IPS DF 19.7 (cell line): Measurements from ENCODE around the gene MATR3.
"Not testable (repeated sequence)": the region's sequence is repeated elsewhere in the genome, so short reads cannot be mapped to it uniquely, and the experiment has no call there.

ENCODE experiments used
- DNase-seq: peaks from one replicate; pipeline ENCODE4 v3.0.0-alpha.2; 2013; ENCODE audit warnings: low read depth, low spot score

Gene MATR3

GRCh38 chr5:139296198-139296597 lies 2.7 kb downstream of the MATR3 start:
- no peak for DNase-seq

- no peak for DNase-seq
Observed at GRCh38 chr5:139296862-139297326, 3.4 kb downstream of the MATR3 start.

GRCh38 chr5:139297439-139298133 lies 4.0 kb downstream of the MATR3 start:
- DNase-seq = no peak

- DNase-seq = no peak
Observed at GRCh38 chr5:139298242-139298641, 4.7 kb downstream of the MATR3 start.

GRCh38 chr5:139299486-139299885 lies 5.9 kb downstream of the MATR3 start:
- no peak for DNase-seq

DNA sequence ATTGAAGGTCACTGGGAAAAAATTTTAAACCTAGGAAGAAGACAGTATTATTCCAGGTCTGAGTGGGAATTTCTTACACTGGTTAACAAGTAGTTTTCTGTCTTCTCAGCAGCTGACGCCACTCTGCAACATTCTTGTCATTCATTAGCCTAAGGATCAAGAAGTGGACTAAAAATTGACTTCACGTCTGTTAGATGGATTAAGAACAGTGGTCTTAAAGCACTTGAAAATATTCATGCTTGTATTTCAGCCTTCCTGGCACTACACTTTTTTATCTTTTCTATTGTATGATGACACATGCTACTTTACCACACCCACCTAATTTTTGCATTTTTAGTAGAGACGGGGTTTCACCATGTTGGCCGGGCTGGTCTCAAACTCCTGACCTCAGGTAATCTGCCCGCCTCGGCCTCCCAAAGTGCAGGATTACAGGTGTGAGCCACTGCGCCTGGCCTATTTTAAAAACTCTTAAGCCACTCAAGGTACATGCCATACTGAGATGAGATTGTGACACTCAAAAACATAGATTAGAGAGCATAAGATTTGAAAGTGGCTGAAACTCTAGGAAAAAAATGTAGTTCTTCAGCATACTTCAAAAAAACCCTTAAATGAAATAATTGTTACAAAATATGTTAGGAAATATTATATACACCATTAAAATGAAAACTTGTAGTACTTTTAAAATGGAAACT lies 8.4 kb downstream of the MATR3 start:
- no peak for DNase-seq

DNA sequence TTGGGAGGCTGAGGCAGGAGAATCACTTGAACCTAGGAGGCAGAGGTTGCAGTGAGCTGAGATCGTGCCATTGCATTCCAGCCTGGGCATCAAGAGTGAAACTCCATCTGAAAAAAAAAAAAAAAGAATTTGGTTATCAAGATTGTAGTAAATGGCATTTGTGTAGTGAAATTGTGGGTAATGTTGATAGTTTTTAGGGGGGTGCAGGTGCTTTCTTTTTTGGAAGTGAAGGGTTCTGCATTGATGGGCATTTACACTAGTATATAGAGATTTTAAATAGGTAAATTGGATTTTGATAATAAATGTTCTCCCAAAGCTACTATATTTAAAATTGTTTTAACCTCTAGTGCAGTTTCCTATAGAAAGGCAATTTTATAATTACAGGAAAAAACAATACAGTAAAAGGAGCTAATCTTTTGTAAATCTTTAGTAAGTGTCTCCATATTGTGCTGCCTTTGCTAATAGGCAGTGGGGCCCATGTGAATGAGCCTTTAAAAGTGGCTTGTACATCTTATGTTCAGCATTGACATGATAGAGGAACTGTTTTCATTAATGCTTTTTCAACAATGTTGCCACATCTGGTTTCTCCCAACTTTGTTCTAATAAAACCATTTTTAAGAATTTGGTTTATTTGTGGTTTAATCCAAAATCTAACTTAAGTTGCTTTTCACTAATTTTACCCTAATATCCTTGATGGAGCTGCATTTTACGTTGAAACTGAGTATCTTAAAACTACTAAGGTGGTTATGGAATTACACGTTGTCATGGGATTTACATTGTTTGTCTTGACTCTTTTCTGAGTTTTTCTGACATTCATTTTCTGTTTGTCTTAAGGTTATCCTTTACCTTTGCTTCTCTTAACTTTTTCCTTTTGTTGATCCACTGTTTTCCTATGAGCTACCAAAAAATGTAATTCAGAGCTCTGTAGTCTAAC lies 11.1 kb downstream of the MATR3 start:
- no peak for DNase-seq

- no peak for DNase-seq
Observed at GRCh38 chr5:139306197-139306596, 12.7 kb downstream of the MATR3 start.

- DNase-seq = no peak
Observed at GRCh38 chr5:139306628-139307379, 13.3 kb downstream of the MATR3 start.

DNA sequence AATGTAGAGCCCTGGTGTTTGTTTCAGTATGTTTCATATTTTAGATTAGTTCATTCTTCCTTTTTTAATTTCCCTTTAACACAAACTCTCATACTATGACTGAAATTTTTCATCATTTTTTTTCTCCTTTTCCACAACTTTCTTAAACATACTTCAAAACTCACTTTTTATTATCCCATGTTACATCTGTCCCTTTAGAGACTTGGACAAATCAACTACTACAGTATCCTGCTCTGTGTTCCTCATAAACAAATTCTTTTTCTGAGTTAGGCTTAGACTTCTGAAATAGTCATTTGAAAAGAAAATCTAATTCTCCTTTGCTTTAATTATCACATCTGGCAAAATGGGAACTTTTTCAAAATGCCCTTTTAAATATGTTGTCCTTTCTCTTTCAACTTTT lies 15.3 kb downstream of the MATR3 start:
- no peak for DNase-seq

- DNase-seq = not testable (repeated sequence)
Observed at GRCh38 chr5:139310715-139311186, 17.2 kb downstream of the MATR3 start.

- no peak for DNase-seq
Observed at GRCh38 chr5:139312075-139312474, 18.5 kb downstream of the MATR3 start.

- no peak for DNase-seq
Observed at GRCh38 chr5:139314276-139314675, 20.7 kb downstream of the MATR3 start.

GRCh38 chr5:139315056-139315615 lies 21.6 kb downstream of the MATR3 start:
- no peak for DNase-seq

- DNase-seq = no peak
Observed at GRCh38 chr5:139335811-139336210, 42.3 kb downstream of the MATR3 start.

GRCh38 chr5:139340051-139340450 lies 46.5 kb downstream of the MATR3 start:
- no peak for DNase-seq

GRCh38 chr5:139341187-139341688 lies 47.7 kb downstream of the MATR3 start:
- no peak for DNase-seq

GRCh38 chr5:139341689-139342422 lies 48.3 kb downstream of the MATR3 start, which contains the start of gene PAIP2:
Gene PAIP2 (plus strand): TSS chr5:139341854. CDS start chr5:139363785, 21,931 bp downstream.
- DNase-seq = peak; percentile 93

DNA sequence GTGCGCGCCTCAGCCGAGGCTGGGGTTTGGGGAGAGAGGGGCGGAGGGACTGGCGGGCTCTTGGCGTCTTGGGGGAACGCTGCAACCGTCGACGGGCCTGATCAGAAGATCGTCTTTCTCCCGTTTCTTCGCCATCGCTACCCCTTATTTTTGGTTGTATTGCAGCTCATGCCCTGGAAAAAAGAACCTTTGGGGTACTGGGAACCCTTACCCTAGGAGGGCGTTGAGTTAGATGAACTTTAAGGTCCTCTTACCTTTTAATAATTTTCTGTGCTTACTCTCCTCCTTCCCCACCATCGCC lies 48.8 kb downstream of the MATR3 start:
- no peak for DNase-seq

DNA sequence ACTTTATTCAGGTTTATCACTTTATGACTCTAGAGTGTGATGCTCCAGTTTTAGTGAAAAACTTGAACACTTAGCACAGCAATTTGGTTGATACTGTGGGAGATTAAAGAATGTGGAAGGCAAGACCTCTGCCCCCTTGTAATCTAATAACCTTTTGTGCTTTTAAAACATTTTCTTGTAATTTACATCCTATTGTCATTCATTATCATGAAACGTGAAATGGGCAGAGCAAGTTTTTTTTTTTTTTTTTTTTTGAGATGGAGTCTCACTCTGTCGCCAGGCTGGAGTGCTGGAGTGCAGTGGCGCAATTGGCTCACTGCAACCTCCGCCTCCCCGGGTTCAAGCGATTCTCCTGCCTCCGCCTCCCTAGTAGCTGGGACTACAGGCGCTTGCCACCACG lies 49.9 kb downstream of the MATR3 start:
- no peak for DNase-seq
